Gastroesophageal sphincter (tissue), 3 donors: Measurements from ENCODE around the gene STIM2.

Source experiments
- CTCF ChIP-seq, 4 experiments: fragments of 200-600 bp in 2 of 4; fragments of 450-650 bp in 2 of 4; sonication (generic) in 1 of 4; IDR thresholded peaks; one replicate each; pipeline ENCODE4 v1.5.1; 2017 to 2019; ENCODE audit warnings: antibody characterized with exemption in 4 of 4, mild to moderate bottlenecking in 2 of 4, moderate library complexity in 2 of 4
- EP300 ChIP-seq: sonication (generic); formaldehyde crosslinking; IDR thresholded peaks from one replicate; pipeline ENCODE4 v1.6.1; 2017; ENCODE audit warnings: antibody characterized with exemption, mild to moderate bottlenecking
- POLR2A ChIP-seq, 2 donors: fragments of 450-650 bp; IDR thresholded peaks; one replicate each; pipeline ENCODE4 v1.6.1; 2017; ENCODE audit warnings: antibody characterized with exemption in 2 of 2, mild to moderate bottlenecking in 2 of 2, moderate library complexity in 1 of 2
- POLR2AphosphoS5 ChIP-seq: sonication (generic); formaldehyde crosslinking; IDR thresholded peaks from one replicate; pipeline ENCODE4 v1.6.1; 2017; ENCODE audit warnings: antibody characterized with exemption

- TF ChIP-seq CTCF (IDR thresholded peaks at IDR 0.05) (no peak), POLR2AphosphoS5 (no peak), POLR2A (IDR thresholded peaks at IDR 0.05) (no peak), EP300 (no peak)
Observed at GRCh38 chr4:26815706-26816105, 44.9 kb upstream of the STIM2 start.
